Type B pancreatic cell (in vitro differentiated cells): ENCODE results near the gene ZNF236. TPM values are rescaled to one million over a fixed set of nuclear protein-coding genes. Genes with fewer than 3 reads are reported as not detected.

Experiments used
- DNase-seq: peaks from one replicate; pipeline ENCODE4 v3.0.0; 2021; ENCODE audit warnings: mixed read lengths; ENCODE audit not compliant: unreplicated experiment; ENCODE audit errors: extremely low spot score
- H3K27ac Mint-ChIP-seq: 2 replicates; pipeline ENCODE4 v1.8.0; 2021; ENCODE audit warnings: mild to moderate bottlenecking, mixed read lengths
- H3K27me3 Mint-ChIP-seq: 2 replicates; pipeline ENCODE4 v1.8.0; 2021; ENCODE audit warnings: mixed read lengths
- H3K36me3 Mint-ChIP-seq: 2 replicates; pipeline ENCODE4 v1.8.0; 2021; ENCODE audit warnings: mixed read lengths
- H3K4me1 Mint-ChIP-seq: one replicate; pipeline ENCODE4 v1.8.0; 2021; ENCODE audit warnings: mixed read lengths; ENCODE audit not compliant: unreplicated experiment
- H3K4me3 Mint-ChIP-seq: 2 replicates; pipeline ENCODE4 v1.8.0; 2021; ENCODE audit warnings: mild to moderate bottlenecking, mixed read lengths
- H3K9me3 Mint-ChIP-seq: 2 replicates; pipeline ENCODE4 v1.8.0; 2021; ENCODE audit warnings: mixed read lengths
- CTCF ChIP-seq: fragments of 200-600 bp; sonication (generic); conservative IDR thresholded peaks from 2 replicates; pipeline ENCODE4 v1.5.0; 2021; ENCODE audit warnings: antibody characterized with exemption, mild to moderate bottlenecking
- total RNA-seq: library from RNA; stranded (reverse); gene quantifications from 2 replicates; pipeline ENCODE4 v1.2.1, GENCODE V29; 2021; ENCODE audit warnings: low replicate concordance

ZNF236 gene
- total RNA-seq, 1 donor from 2014 or later = 20.2 TPM

DNA sequence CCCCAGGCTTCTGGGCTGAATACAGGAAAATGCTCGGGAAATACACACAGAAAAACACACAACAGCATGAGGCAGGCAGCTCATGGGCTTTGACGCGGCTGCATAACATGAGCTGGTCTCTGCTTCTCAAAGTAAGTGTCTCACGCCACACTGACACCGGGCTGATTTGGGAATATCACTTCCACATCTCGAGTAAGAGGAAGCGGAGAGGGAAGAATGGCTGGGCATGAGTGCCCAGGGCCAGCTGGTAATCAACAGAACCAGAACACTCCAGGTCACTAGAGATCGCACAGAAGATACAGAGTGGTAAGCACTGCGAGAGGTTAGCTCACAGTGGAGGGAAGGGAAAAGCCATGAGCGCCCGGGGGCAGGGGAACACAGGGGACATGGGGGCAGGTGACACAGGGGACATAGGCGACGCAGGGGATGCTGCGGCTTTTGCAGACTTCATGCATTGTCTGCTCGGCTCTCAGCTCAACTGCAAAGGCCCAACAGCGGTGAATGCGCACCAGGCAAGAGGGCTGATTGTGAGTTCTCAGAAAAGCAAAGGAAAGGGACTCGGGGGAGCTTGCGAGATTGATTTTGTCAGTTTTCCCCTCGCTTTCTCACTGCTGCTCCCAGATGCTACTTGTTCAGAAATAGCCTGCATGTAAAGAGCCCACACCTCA lies 168.8 kb downstream of the ZNF236 start:
- Mint-ChIP-seq H3K36me3 (peaks cover 4% of the 10 kb centered on the region), H3K27ac (no peak overlapping the region), H3K4me1 (peaks cover 36% of the 10 kb centered on the region), H3K9me3 (no peaks in the 10 kb centered on the region), H3K4me3 (no peak overlapping the region), H3K27me3 (no peaks in the 10 kb centered on the region)
- DNase-seq = peak; percentile 49
- no peak for TF ChIP-seq CTCF

GRCh38 chr18:76992226-76993084 lies 170.1 kb downstream of the ZNF236 start:
- H3K27me3 Mint-ChIP-seq = no peaks in the 10 kb centered on the region
- peaks cover 4% of the 10 kb centered on the region for H3K36me3 Mint-ChIP-seq
- no peaks in the 10 kb centered on the region for H3K9me3 Mint-ChIP-seq
- H3K27ac Mint-ChIP-seq = no peak overlapping the region
- no peak for TF ChIP-seq CTCF
- no peak overlapping the region for H3K4me3 Mint-ChIP-seq
- peaks cover 46% of the 10 kb centered on the region for H3K4me1 Mint-ChIP-seq
- peak; percentile 56 for DNase-seq

DNA sequence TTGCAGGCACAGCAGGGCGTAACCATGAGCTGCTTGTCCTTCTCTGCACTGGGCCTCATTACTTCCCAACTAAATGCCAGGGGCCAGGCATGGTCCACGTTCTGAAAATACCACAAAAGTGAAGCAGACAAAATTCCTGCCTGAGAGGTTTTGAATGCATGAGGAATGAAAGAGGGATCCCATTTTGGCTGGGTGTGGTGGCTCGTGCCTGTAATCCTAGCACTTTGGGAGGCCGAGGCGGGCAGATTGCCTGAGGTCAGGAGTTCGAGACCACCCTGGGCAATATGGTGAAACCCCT lies 170.7 kb downstream of the ZNF236 start:
- Mint-ChIP-seq H3K27ac (no peak overlapping the region), H3K9me3 (no peaks in the 10 kb centered on the region), H3K27me3 (no peaks in the 10 kb centered on the region), H3K36me3 (peaks cover 4% of the 10 kb centered on the region), H3K4me3 (no peak overlapping the region), H3K4me1 (peaks cover 47% of the 10 kb centered on the region)
- no peak for TF ChIP-seq CTCF
- DNase-seq = no peak

- TF ChIP-seq CTCF = no peak
- peaks cover 49% of the 10 kb centered on the region for H3K4me1 Mint-ChIP-seq
- H3K4me3 Mint-ChIP-seq = no peak overlapping the region
- DNase-seq = peak; percentile 39
- H3K36me3 Mint-ChIP-seq = peaks cover 4% of the 10 kb centered on the region
- H3K27ac Mint-ChIP-seq = no peak overlapping the region
- no peaks in the 10 kb centered on the region for H3K9me3 Mint-ChIP-seq
- no peaks in the 10 kb centered on the region for H3K27me3 Mint-ChIP-seq
Measured at GRCh38 chr18:76993573-76993972, 171.2 kb downstream of the ZNF236 start.

DNA sequence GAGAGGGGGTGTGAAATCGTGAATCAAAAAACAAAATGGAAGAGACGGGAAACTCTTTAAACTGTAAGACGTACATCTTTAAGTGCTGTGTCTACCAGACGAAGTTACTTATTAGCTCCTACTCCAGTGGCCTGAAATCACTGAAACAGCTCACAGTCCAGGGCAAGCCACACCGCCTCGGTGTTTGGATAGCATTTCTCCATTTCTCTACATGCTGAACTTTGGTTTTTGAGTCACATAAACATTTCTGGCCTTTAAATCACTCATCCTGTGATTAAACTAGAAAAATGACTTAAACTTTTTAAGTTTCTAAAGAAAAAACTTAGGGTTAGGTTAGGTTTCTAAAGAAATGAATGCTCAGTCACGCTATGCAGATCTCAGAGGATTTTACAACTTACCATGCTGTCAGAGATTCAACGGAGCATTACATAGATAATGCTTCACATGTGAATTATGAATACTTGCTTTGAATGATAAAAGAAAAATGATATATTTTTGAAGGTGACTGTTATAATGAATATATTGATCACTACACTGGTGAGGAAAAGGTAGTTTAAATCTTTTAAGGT lies 171.8 kb downstream of the ZNF236 start:
- no peak for TF ChIP-seq CTCF
- no peak overlapping the region for H3K27ac Mint-ChIP-seq

More for the DNA sequence above, 171.8 kb downstream of the ZNF236 start:
- Mint-ChIP-seq H3K9me3 (no peaks in the 10 kb centered on the region), H3K27me3 (no peaks in the 10 kb centered on the region), H3K36me3 (peaks cover 4% of the 10 kb centered on the region), H3K4me3 (no peak overlapping the region), H3K4me1 (peaks cover 49% of the 10 kb centered on the region)
- no peak for DNase-seq
